K562 (cell line): ENCODE measurements around the gene ZFAND3. TPM values are rescaled to one million over a fixed set of nuclear protein-coding genes. Genes with fewer than 3 reads are reported as not detected.

Experiments
- ATAC-seq: fragments of 200-7000 bp; cut with Tn5 transposase; 3 replicates; pipeline ENCODE4 v1.9.1; 2020; ENCODE audit warnings: moderate library complexity
- BruUV-seq: library from RNA; stranded (reverse); fragments of 400-500 nt; replicated peaks from 2 replicates; lab custom pipeline; 2021; lab: Mats Ljungman, UMichigan
- CTCF ChIA-PET: fragments of 300-600 bp; formaldehyde crosslinking; extraction: SDS; loops from one replicate; lab custom pipeline; 2021; ENCODE audit warnings: low intra/inter-chr PET ratio; lab: Yijun Ruan, JAX
- POLR2A ChIA-PET: fragments of 300-600, 350-650 bp; sonication (Branson Sonifier 250); formaldehyde crosslinking; extraction: SDS; loops from one replicate; lab custom pipeline; 2021; ENCODE audit warnings: antibody characterized with exemption, inconsistent platforms; lab: Yijun Ruan, JAX
- DNase-seq, 4 experiments: peaks; one replicate each; pipeline versions ENCODE4 v3.0.0 to v3.0.0-alpha.2; 2011 to 2018; ENCODE audit warnings: low spot score in 3 of 4, mixed read lengths in 3 of 4; ENCODE audit errors: extremely low read depth in 1 of 4
- FAIRE-seq: peaks from 2 replicates; lab custom pipeline; 2011; peaks lifted over from hg19 to GRCh38; lab: Jason Lieb, UNC
- H2AFZ ChIP-seq: 2 replicates; pipeline ENCODE4 v1.6.0; 2011; ENCODE audit warnings: low read depth, low read length, control low read depth, inconsistent platforms
- H3K27ac ChIP-seq: fragments of 200-600 bp; 3 replicates; pipeline ENCODE4 v1.8.0; 2011; ENCODE audit warnings: low read depth, mild to moderate bottlenecking, control low read depth, inconsistent platforms, low read length, moderate library complexity, mixed read lengths; ENCODE audit errors: extremely low read depth
- H3K27me3 ChIP-seq, 2 experiments: fragments of 300-600 bp in 1 of 2; 2 replicates in 1 of 2; 3 replicates in 1 of 2; pipeline versions ENCODE4 v1.6.0 to v1.8.0; 2011; ENCODE audit warnings: inconsistent platforms in 2 of 2, low read length in 2 of 2, mild to moderate bottlenecking in 1 of 2, mixed read lengths in 1 of 2, moderate library complexity in 1 of 2; ENCODE audit not compliant: control insufficient read depth in 2 of 2, insufficient read depth in 2 of 2
- H3K36me3 ChIP-seq: fragments of 300-600 bp; 3 replicates; pipeline ENCODE4 v1.8.0; 2011; ENCODE audit warnings: mild to moderate bottlenecking, low read length, inconsistent platforms; ENCODE audit not compliant: control insufficient read depth, insufficient read depth
- H3K4me1 ChIP-seq, 2 experiments: fragments of 200-600 bp in 1 of 2; replicated peaks in 1 of 2; 2 replicates in 1 of 2; 3 replicates in 1 of 2; pipeline versions ENCODE4 v1.5.1 to v1.8.0; 2011; ENCODE audit warnings: inconsistent platforms in 2 of 2, low read length in 2 of 2, mild to moderate bottlenecking in 1 of 2, mixed read lengths in 1 of 2, moderate library complexity in 1 of 2; ENCODE audit not compliant: control insufficient read depth in 2 of 2, insufficient read depth in 2 of 2
- H3K4me2 ChIP-seq: 2 replicates; pipeline ENCODE4 v1.6.1; 2011; ENCODE audit warnings: low read length, control low read depth, inconsistent platforms, mixed read lengths; ENCODE audit not compliant: insufficient read depth
- H3K4me3 ChIP-seq: fragments of 200-600 bp; sonication (generic), shearing (Covaris generic); 2 replicates; pipeline ENCODE4 v1.5.1; 2016; ENCODE audit warnings: control low read depth, inconsistent platforms
- H3K79me2 ChIP-seq: fragments of 200-600 bp; 3 replicates; pipeline ENCODE4 v1.8.0; 2011; ENCODE audit warnings: low read length, inconsistent platforms; ENCODE audit not compliant: control insufficient read depth, insufficient read depth
- H3K9ac ChIP-seq, 2 experiments: 2 replicates each; pipeline versions ENCODE4 v1.6.0 to v1.6.1; 2011; ENCODE audit warnings: low read depth in 2 of 2, low read length in 2 of 2, control low read depth in 1 of 2, inconsistent platforms in 1 of 2, mild to moderate bottlenecking in 1 of 2, mixed read lengths in 1 of 2; ENCODE audit not compliant: insufficient read depth in 1 of 2
- H3K9me1 ChIP-seq: one replicate; pipeline ENCODE4 v1.6.0; 2011; ENCODE audit warnings: inconsistent platforms, mild to moderate bottlenecking, low read length, moderate library complexity; ENCODE audit not compliant: control insufficient read depth, insufficient read depth
- H3K9me3 ChIP-seq: replicated peaks from 2 replicates; pipeline ENCODE4 v1.5.1; 2011; ENCODE audit warnings: low read depth, low read length, inconsistent platforms; ENCODE audit not compliant: control insufficient read depth, insufficient read depth
- H4K20me1 ChIP-seq: replicated peaks from 2 replicates; pipeline ENCODE4 v1.6.1; 2011; ENCODE audit warnings: low read length, inconsistent platforms, mixed read lengths; ENCODE audit not compliant: control insufficient read depth, insufficient read depth
- CEBPG ChIP-seq, 3 experiments: fragments of 200-800 bp in 1 of 3; sonication (Bioruptor generic) in 1 of 3; sonication (generic) in 1 of 3; formaldehyde crosslinking in 1 of 3; IDR thresholded peaks in 2 of 3; conservative IDR thresholded peaks in 1 of 3; 2 replicates each; pipeline versions ENCODE4 v1.6.1 to v1.8.0; 2016 to 2022; ENCODE audit warnings: missing compliant biosample characterization in 2 of 3, missing genetic modification characterization in 2 of 3, mild to moderate bottlenecking in 1 of 3, missing genetic modification reagents in 1 of 3
- COPS2 ChIP-seq: fragments of 450-650 bp; conservative IDR thresholded peaks from 2 replicates; pipeline ENCODE4 v1.6.1; 2016; ENCODE audit warnings: mild to moderate bottlenecking, moderate library complexity
- ELF1 ChIP-seq: fragments of 200-800 bp; sonication (Bioruptor generic); IDR thresholded peaks from 2 replicates; pipeline ENCODE4 v1.6.1; 2016; ENCODE audit warnings: missing genetic modification characterization, missing compliant biosample characterization
- EP300 ChIP-seq: IDR thresholded peaks from 2 replicates; pipeline ENCODE4 v1.6.1; 2012; ENCODE audit warnings: low read length, improper control_type of control experiment
- KAT8 ChIP-seq: fragments of 450-650 bp; IDR thresholded peaks from 2 replicates; pipeline ENCODE4 v1.6.1; 2016; ENCODE audit warnings: low read depth, mild to moderate bottlenecking
- MYBL2 ChIP-seq, 2 experiments: fragments of 450-650 bp in 1 of 2; sonication (generic) in 1 of 2; formaldehyde crosslinking in 1 of 2; IDR thresholded peaks; 2 replicates each; pipeline versions ENCODE4 v1.6.1 to v1.8.1; 2017 to 2022; ENCODE audit warnings: borderline replicate concordance in 1 of 2, inconsistent platforms in 1 of 2, low read depth in 1 of 2, mild to moderate bottlenecking in 1 of 2, missing genetic modification reagents in 1 of 2, moderate library complexity in 1 of 2
- NR4A1 ChIP-seq, 2 experiments: fragments of 250-450 bp in 1 of 2; fragments of 450-650 bp in 1 of 2; sonication (Bioruptor Pico) in 1 of 2; IDR thresholded peaks; 2 replicates each; pipeline versions ENCODE4 v1.4.0 to v1.6.1; 2016 to 2020; ENCODE audit warnings: mild to moderate bottlenecking in 2 of 2, missing compliant biosample characterization in 1 of 2, missing genetic modification characterization in 1 of 2, moderate library complexity in 1 of 2
- POLR2A ChIP-seq: fragments of 450-650 bp; conservative IDR thresholded peaks from 2 replicates; pipeline ENCODE4 v1.6.1; 2016
- PTRF ChIP-seq: fragments of 450-650 bp; IDR thresholded peaks from 2 replicates; pipeline ENCODE4 v1.6.1; 2016; ENCODE audit warnings: mild to moderate bottlenecking, missing genetic modification characterization, missing compliant biosample characterization
- RAD21 ChIP-seq, 2 experiments: fragments of 250-450 bp in 1 of 2; fragments of 450-650 bp in 1 of 2; sonication (Bioruptor Pico) in 1 of 2; formaldehyde crosslinking in 1 of 2; IDR thresholded peaks in 1 of 2; conservative IDR thresholded peaks in 1 of 2; 2 replicates each; pipeline versions ENCODE4 v1.4.0 to v1.8.0; 2020 to 2022; ENCODE audit warnings: mild to moderate bottlenecking in 2 of 2, moderate library complexity in 1 of 2
- SIX5 ChIP-seq, 2 experiments: IDR thresholded peaks; 2 replicates each; pipeline ENCODE4 v1.6.1; 2011; ENCODE audit warnings: low read length in 2 of 2, borderline replicate concordance in 1 of 2, low read depth in 1 of 2, mild to moderate bottlenecking in 1 of 2, moderate library complexity in 1 of 2; ENCODE audit not compliant: insufficient read depth in 1 of 2
- SMAD2 ChIP-seq: fragments of 150-350 bp; IDR thresholded peaks from 2 replicates; pipeline ENCODE4 v1.6.1; 2014; ENCODE audit warnings: low read depth, mild to moderate bottlenecking, low read length
- TAF1 ChIP-seq: IDR thresholded peaks from 2 replicates; pipeline ENCODE4 v1.6.1; 2011; ENCODE audit warnings: mild to moderate bottlenecking, low read length, moderate library complexity; ENCODE audit not compliant: insufficient read depth, control insufficient read depth, severe bottlenecking; ENCODE audit errors: extremely low read depth
- TCF7L2 ChIP-seq: fragments of 150-350 bp; IDR thresholded peaks from 2 replicates; pipeline ENCODE4 v1.6.1; 2016; ENCODE audit warnings: low read depth, mild to moderate bottlenecking, low read length, moderate library complexity
- YY1 ChIP-seq, 3 experiments: IDR thresholded peaks; 2 replicates each; pipeline ENCODE4 v1.6.1; 2011; ENCODE audit warnings: low read length in 2 of 3, mild to moderate bottlenecking in 2 of 3, moderate library complexity in 2 of 3, borderline replicate concordance in 1 of 3, control low read depth in 1 of 3, low read depth in 1 of 3; ENCODE audit not compliant: insufficient read depth in 3 of 3, insufficient replicate concordance in 2 of 3, control insufficient read depth in 1 of 3, insufficient read length in 1 of 3; ENCODE audit errors: extremely low read depth in 1 of 3
- in situ Hi-C: fragments of 300-500 bp; cut with MboI; formaldehyde crosslinking; loops from 4 replicates; pipeline ENCODE4 v1.15.0; 2018; ENCODE audit warnings: inconsistent platforms, mixed read lengths
- intact Hi-C: fragments of 100-400 bp; cut with micrococcal nuclease; formaldehyde crosslinking; loops from 2 replicates; pipeline ENCODE4 v1.14.2; 2022
- polyA plus RNA-seq, 8 experiments: library from polyadenylated mRNA; depleted of rRNA in 4 of 8; stranded (reverse) in 5 of 8; unstranded in 3 of 8; fragments of >200 nt; fragmentation: Nextera tagmentation in 2 of 8; fragmentation: Illumina TruSeq in 1 of 8; extraction: Ambion mirVana in 2 of 8; extraction: Trizol in 1 of 8; gene quantifications; 2 replicates each; pipeline versions ENCODE4 v1.2.1 to v1.2.3, GENCODE V29; 2011 to 2014; ENCODE audit warnings: inconsistent platforms in 1 of 8, missing spikeins in 1 of 8
- total RNA-seq, 7 experiments: library from RNA; depleted of rRNA in 6 of 7; stranded (reverse); fragments of >200 nt in 6 of 7; fragmentation: Illumina TruSeq in 2 of 7; extraction: Trizol in 2 of 7; gene quantifications; 2 replicates each; pipeline versions ENCODE4 v1.2.1 to v1.2.3, GENCODE V29; 2011 to 2021; ENCODE audit warnings: low replicate concordance in 1 of 7
- TF ChIP-seq, protein P1 (sequence below): fragments of 450-650 bp; IDR thresholded peaks from 2 replicates; pipeline ENCODE4 v1.7.1; 2018; ENCODE audit warnings: mild to moderate bottlenecking, low read depth; ENCODE audit not compliant: partially characterized antibody
- TF ChIP-seq, protein P2 (sequence below): fragments of 450-650 bp; formaldehyde crosslinking; IDR thresholded peaks from 2 replicates; pipeline ENCODE4 v1.4.0; 2020; ENCODE audit warnings: mild to moderate bottlenecking, mixed read lengths

ZFAND3 gene
- total and polyA plus RNA-seq, 9 of the 15 experiments (the other 6 are each of a cell fraction or from before 2014, with no cell fraction given) = 0.81 to 26.6 (median 11.8) TPM

DNA sequence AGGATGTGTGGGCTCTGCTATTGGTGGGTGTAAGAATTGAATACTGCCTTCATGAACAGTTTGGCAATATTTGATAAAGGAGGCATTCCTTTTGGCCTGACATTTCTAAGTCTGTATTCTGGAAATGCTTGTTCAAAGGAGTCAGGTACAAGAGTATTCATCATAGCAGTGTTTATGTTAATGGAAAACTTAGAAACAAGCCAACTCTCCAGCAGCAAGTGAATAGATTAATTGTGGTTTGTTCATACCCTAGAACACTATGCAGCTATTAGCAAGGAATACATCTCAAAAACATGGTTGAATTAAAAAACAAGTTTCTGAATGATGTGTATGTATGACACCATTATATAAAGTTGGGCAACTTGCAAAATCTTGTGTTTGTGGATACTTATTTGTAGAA is 195.8 kb downstream of the ZFAND3 start:
- H3K9ac ChIP-seq = no peak overlapping the region
- DNase-seq (no peak), ATAC-seq (no peak), FAIRE-seq (no peak)
- peaks cover 4% of the 10 kb centered on the region; the same call in 1 of the 3 replicates for H3K79me2 ChIP-seq
- BruUV-seq = no TSS peak
- H3K4me1 ChIP-seq = no peaks in the 10 kb centered on the region; a peak in 1 of 5 replicates
- intact Hi-C loops (loop anchor here (10.0 kb wide), 1 partner anchor 151 kb away; no protein-coding TSS in a partner anchor), in situ Hi-C loops (loop anchor here (10.0 kb wide), 1 partner anchor 221 kb away; no protein-coding TSS in a partner anchor)
- CTCF ChIA-PET = no interaction called here
- no peaks in the 10 kb centered on the region for H3K36me3 ChIP-seq
- no peaks in the 10 kb centered on the region for H3K9me1 ChIP-seq
- no peak overlapping the region for H2AFZ ChIP-seq
- POLR2A ChIA-PET = no interaction called here
- H3K27ac ChIP-seq = no peak overlapping the region
- H3K4me3 ChIP-seq = no peak overlapping the region
- H3K27me3 ChIP-seq = no peaks in the 10 kb centered on the region
- H3K4me2 ChIP-seq = no peak overlapping the region
- no peaks in the 10 kb centered on the region for H3K9me3 ChIP-seq
- peaks cover 22% of the 10 kb centered on the region for H4K20me1 ChIP-seq
- TF ChIP-seq YY1 (IDR thresholded peaks at IDR 0.05; ENCODE audit: borderline replicate concordance in 1 of 3, control insufficient read depth in 1 of 3, extremely low read depth in 1 of 3, insufficient read depth in 3 of 3, insufficient read length in 1 of 3, insufficient replicate concordance in 2 of 3, low read depth in 1 of 3, low read length in 2 of 3) = no peak
- TF ChIP-seq CEBPG (CRISPR knock-in tag; IDR thresholded peaks at IDR 0.05) = no peak
- no peak for TF ChIP-seq CEBPG (tag; conservative IDR thresholded peaks at IDR 0.05 in 1 of 2, IDR thresholded peaks at IDR 0.05 in 1 of 2)
- no peak for TF ChIP-seq PTRF
- no peak for TF ChIP-seq TAF1
- TF ChIP-seq SMAD2 = no peak
- no peak for TF ChIP-seq SIX5 (IDR thresholded peaks at IDR 0.05; ENCODE audit: borderline replicate concordance in 1 of 2, insufficient read depth in 1 of 2, low read depth in 1 of 2, low read length in 2 of 2)
- TF ChIP-seq, protein P1, sequence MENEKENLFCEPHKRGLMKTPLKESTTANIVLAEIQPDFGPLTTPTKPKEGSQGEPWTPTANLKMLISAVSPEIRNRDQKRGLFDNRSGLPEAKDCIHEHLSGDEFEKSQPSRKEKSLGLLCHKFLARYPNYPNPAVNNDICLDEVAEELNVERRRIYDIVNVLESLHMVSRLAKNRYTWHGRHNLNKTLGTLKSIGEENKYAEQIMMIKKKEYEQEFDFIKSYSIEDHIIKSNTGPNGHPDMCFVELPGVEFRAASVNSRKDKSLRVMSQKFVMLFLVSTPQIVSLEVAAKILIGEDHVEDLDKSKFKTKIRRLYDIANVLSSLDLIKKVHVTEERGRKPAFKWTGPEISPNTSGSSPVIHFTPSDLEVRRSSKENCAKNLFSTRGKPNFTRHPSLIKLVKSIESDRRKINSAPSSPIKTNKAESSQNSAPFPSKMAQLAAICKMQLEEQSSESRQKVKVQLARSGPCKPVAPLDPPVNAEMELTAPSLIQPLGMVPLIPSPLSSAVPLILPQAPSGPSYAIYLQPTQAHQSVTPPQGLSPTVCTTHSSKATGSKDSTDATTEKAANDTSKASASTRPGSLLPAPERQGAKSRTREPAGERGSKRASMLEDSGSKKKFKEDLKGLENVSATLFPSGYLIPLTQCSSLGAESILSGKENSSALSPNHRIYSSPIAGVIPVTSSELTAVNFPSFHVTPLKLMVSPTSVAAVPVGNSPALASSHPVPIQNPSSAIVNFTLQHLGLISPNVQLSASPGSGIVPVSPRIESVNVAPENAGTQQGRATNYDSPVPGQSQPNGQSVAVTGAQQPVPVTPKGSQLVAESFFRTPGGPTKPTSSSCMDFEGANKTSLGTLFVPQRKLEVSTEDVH = no peak
- no peak for TF ChIP-seq KAT8
- no peak for TF ChIP-seq TCF7L2
- no peak for TF ChIP-seq RAD21 (CRISPR knock-in tag; conservative IDR thresholded peaks at IDR 0.05 in 1 of 2, IDR thresholded peaks at IDR 0.05 in 1 of 2)
- TF ChIP-seq, protein P2, sequence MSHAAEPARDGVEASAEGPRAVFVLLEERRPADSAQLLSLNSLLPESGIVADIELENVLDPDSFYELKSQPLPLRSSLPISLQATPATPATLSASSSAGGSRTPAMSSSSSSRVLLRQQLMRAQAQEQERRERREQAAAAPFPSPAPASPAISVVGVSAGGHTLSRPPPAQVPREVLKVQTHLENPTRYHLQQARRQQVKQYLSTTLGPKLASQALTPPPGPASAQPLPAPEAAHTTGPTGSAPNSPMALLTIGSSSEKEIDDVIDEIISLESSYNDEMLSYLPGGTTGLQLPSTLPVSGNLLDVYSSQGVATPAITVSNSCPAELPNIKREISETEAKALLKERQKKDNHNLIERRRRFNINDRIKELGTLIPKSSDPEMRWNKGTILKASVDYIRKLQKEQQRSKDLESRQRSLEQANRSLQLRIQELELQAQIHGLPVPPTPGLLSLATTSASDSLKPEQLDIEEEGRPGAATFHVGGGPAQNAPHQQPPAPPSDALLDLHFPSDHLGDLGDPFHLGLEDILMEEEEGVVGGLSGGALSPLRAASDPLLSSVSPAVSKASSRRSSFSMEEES (CRISPR knock-in tag) = no peak
- no peak for TF ChIP-seq MYBL2 (IDR thresholded peaks at IDR 0.05; ENCODE audit: low read depth)
- no peak for TF ChIP-seq MYBL2 (CRISPR knock-in tag; IDR thresholded peaks at IDR 0.05; ENCODE audit: borderline replicate concordance)
- no peak for TF ChIP-seq ELF1 (tag)
- TF ChIP-seq COPS2 = no peak
- no peak for TF ChIP-seq POLR2A
- no peak for TF ChIP-seq NR4A1 (CRISPR knock-in tag; IDR thresholded peaks at IDR 0.05)
- no peak for TF ChIP-seq NR4A1 (tag; IDR thresholded peaks at IDR 0.05)
- TF ChIP-seq EP300 = no peak
